GM10248 (cell line): ENCODE measurements around the gene SPTBN1.

Source experiments
- CTCF ChIA-PET: fragments of 300-600 bp; sonication (Branson Sonifier 250); formaldehyde crosslinking; extraction: SDS; loops from one replicate; lab custom pipeline; 2021; ENCODE audit warnings: antibody characterized with exemption; lab: Yijun Ruan, JAX
- POLR2A ChIA-PET: fragments of 350-650 bp; sonication (Branson Sonifier 250); formaldehyde crosslinking; extraction: SDS; loops from one replicate; lab custom pipeline; 2020; ENCODE audit warnings: antibody characterized with exemption; lab: Yijun Ruan, JAX
- DNase-seq: peaks from one replicate; pipeline ENCODE4 v3.0.0; 2012; ENCODE audit errors: extremely low spot score
- TF ChIP-seq, protein P1 (sequence below): IDR thresholded peaks from 2 replicates; pipeline ENCODE4 v1.5.1; 2012; ENCODE audit warnings: mild to moderate bottlenecking, low read depth; ENCODE audit errors: extremely low read depth, missing control alignments, control extremely low read depth

Gene SPTBN1

DNA sequence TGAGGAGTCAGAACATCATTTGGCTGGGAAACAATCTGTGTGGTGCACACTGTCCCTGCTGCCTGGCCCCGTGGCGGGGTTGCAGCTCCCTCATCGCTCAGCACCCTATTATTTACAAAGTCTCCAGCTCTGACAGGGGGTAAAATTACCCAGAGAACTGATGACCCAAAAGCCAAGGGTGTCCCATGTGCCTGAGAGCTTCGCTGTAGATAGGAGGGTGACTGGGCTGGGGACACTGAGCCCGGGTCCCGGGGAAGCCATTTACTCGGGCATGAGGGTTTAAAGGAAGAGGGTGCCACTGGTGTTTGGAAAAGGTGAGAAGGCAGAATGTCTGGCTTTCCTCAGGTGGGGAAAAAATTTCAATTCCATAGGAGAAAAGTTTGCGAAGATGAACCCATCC, 219.2 kb downstream of the SPTBN1 start:
- TF ChIP-seq, protein P1, sequence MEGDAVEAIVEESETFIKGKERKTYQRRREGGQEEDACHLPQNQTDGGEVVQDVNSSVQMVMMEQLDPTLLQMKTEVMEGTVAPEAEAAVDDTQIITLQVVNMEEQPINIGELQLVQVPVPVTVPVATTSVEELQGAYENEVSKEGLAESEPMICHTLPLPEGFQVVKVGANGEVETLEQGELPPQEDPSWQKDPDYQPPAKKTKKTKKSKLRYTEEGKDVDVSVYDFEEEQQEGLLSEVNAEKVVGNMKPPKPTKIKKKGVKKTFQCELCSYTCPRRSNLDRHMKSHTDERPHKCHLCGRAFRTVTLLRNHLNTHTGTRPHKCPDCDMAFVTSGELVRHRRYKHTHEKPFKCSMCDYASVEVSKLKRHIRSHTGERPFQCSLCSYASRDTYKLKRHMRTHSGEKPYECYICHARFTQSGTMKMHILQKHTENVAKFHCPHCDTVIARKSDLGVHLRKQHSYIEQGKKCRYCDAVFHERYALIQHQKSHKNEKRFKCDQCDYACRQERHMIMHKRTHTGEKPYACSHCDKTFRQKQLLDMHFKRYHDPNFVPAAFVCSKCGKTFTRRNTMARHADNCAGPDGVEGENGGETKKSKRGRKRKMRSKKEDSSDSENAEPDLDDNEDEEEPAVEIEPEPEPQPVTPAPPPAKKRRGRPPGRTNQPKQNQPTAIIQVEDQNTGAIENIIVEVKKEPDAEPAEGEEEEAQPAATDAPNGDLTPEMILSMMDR, result no peak
- CTCF ChIA-PET, result interaction anchor here (0.9 to 9.4 kb wide), 4 partner anchors 10 to 75 kb away, joined by 3 to 85 read pairs (median 32); no protein-coding TSS in a partner anchor
- POLR2A ChIA-PET, result interaction anchor here (1.0 kb wide), 1 partner anchor 8 kb away, joined by 3 read pairs; no protein-coding TSS in a partner anchor
- no peak for DNase-seq

DNA sequence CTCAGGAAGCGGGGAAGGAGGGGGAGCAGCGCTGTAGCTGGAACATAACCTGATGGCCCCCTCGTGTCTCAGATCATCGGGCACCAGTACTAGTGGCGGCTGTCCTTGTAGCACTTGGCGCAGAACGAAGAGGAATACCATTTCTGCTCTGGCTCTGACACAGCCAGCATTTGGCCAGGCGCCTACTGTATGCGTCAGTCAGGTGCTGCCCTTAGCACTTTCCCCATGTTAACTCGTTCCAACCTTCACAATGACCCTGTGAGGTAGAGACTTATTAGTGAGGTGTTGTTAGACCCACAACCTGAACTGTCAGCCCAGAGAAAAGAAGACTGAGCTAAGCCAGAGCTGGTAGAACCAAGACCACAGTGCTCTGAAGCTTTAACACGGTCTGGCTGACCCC, 219.6 kb downstream of the SPTBN1 start:
- TF ChIP-seq, protein P1, result no peak
- no peak for DNase-seq
- CTCF ChIA-PET, result interaction anchor here (0.9 to 9.4 kb wide), 6 partner anchors 10 to 152 kb away, joined by 3 to 85 read pairs (median 8); no protein-coding TSS in a partner anchor
- POLR2A ChIA-PET, result interaction anchor here (1.0 kb wide), 1 partner anchor 8 kb away, joined by 3 read pairs; no protein-coding TSS in a partner anchor

GRCh38 chr2:54676656-54677055, 220.5 kb downstream of the SPTBN1 start:
- ChIA-PET CTCF (interaction anchor here (1.4 to 9.4 kb wide), 5 partner anchors 9 to 153 kb away, joined by 5 to 85 read pairs (median 9); no protein-coding TSS in a partner anchor), POLR2A (no interaction called here)
- DNase-seq, result no peak
- TF ChIP-seq, protein P1, result no peak

- CTCF ChIA-PET, result interaction anchor here (0.5 to 9.4 kb wide), 10 partner anchors 8 to 533 kb away, joined by 3 to 85 read pairs (median 6); no protein-coding TSS in a partner anchor
- TF ChIP-seq, protein P1, result no peak
- no peak for DNase-seq
- POLR2A ChIA-PET, result interaction anchor here (0.5 to 0.7 kb wide), 2 partner anchors 97 to 254 kb away, joined by 3 to 7 read pairs; no protein-coding TSS in a partner anchor
Measured at GRCh38 chr2:54677476-54678265, 221.5 kb downstream of the SPTBN1 start.

DNA sequence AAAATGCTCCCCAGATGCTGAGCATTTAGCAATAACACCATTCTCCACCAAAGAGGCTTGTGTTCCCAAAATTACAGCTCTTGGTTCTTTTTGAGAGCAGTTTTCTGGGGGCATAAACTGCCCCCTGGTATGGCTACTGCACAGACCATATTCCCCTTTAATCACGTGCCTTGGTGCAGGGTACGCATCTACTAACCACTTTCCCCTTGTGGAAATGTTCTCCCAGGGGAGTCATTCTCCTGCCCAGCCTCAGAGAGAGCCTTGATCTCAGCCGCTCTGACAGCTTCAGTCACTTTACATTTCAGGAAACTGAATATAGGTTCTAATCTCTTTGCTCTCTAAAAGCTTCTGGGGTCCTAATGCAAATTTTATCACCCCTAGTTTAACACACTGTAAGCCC, 222.6 kb downstream of the SPTBN1 start:
- POLR2A ChIA-PET, result no interaction called here
- CTCF ChIA-PET, result interaction anchor here (0.9 to 9.4 kb wide), 7 partner anchors 14 to 258 kb away, joined by 3 to 85 read pairs (median 6); no protein-coding TSS in a partner anchor
- TF ChIP-seq, protein P1, result no peak
- DNase-seq, result no peak

- POLR2A ChIA-PET, result no interaction called here
- TF ChIP-seq, protein P1, result no peak
- DNase-seq, result no peak
Measured at GRCh38 chr2:54680397-54681041, 224.4 kb downstream of the SPTBN1 start.

More at GRCh38 chr2:54680397-54681041, 224.4 kb downstream of the SPTBN1 start:
- CTCF ChIA-PET, result interaction anchor here (2.3 to 9.4 kb wide), 2 partner anchors 16 to 24 kb away, joined by 8 to 85 read pairs; no protein-coding TSS in a partner anchor
